NCI-H2227 (cell line): ENCODE results near the gene SARM1.
"Not testable (repeated sequence)": the region's sequence is repeated elsewhere in the genome, so short reads cannot be mapped to it uniquely, and the experiment has no call there.

Experiments
- DNase-seq: peaks from one replicate; lab custom pipeline; 2025; ENCODE audit not compliant: unreplicated experiment; lab: John Stamatoyannopoulos, UW

Gene SARM1

DNA sequence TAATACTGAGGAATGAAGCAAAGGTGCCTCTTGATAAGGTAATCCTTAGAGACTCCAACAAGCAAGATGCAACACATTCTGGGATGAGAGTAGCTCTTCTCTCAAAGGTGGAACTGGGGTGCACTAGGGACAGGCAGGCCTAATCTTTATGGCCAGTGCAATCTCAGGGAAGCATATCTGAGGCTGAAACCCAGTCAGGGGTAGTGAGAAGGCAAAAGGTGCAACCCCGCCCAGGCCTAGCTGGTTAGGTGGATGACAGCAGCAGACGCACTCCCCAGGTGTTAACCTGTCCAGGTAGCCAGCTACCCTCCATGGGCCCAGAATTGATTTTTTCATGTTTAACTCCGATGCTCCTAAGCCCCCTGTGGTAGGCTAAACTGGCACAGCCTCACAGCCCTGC, 44.4 kb downstream of the SARM1 start:
- no peak for DNase-seq

DNA sequence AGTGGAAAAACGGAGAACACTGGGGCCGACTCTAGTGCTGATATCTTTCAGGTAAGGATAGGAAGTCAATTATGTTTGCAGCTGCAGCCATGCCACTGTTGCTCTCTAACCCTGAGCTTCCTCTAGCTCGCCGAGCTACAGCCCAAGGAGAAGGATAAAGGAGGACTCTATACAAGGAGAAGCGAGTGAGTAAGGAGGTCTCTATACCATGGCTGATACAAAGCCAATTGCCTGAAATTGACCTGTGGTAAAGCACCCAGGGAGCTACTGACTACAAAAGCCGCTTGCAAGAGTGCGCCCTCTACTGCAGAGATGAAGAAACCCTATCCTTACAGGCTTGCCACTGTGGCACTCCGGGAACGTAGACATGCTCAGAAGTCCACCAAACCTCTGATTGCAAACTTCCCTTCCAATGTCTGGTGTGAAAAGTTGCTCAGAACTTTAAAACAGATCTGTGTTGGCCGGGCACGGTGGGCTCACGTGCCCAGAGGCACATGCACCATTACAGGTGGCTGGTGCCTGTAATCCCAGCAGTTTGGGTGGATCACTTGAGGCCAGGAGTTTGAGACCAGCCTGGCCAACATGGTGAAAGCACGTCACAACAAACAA, 45.3 kb downstream of the SARM1 start:
- DNase-seq = peak; percentile 20

DNA sequence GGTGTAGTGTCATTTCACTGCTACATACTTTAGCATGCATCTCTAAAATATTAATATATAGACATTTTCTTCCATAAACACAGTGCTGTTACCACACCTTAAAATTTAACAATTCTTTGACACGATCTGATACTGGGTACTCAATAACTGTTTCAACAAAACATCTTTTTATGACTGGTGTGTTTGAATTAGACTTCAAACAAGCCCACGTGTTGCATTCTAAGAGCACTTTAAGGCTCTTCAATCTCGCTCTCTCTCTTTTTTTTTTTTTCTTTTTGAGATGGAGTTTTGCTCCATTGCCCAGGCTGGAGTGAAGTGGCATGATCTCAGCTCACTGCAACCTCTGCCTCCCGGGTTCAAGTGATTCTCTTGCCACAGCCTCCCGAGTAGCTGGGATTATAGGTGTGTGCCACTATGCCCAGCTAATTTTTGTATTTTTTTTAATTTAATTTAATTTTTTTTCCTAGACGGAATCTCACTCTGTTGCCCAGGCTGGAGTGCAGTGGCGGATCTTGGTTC, 50.4 kb downstream of the SARM1 start:
- DNase-seq = no peak

DNA sequence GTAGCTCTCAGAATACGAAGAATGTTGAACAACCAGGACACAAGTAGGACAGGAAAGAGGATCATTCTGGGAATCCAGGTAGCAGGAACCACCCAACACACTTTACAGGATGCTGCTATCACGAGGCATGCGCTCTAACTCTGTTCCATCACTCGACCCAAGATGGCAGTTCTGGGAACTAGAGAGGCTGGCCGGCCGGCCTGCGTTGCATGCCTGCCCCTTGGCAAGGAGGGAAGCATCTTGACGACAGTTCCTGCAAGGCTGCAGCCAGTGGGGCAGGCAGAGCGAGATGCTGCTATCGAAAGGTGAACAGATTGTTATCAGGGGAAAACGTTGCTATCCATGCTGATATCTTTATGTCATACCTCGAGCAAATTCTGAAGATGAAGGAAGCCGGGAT, 53.7 kb downstream of the SARM1 start:
- DNase-seq = no peak

DNA sequence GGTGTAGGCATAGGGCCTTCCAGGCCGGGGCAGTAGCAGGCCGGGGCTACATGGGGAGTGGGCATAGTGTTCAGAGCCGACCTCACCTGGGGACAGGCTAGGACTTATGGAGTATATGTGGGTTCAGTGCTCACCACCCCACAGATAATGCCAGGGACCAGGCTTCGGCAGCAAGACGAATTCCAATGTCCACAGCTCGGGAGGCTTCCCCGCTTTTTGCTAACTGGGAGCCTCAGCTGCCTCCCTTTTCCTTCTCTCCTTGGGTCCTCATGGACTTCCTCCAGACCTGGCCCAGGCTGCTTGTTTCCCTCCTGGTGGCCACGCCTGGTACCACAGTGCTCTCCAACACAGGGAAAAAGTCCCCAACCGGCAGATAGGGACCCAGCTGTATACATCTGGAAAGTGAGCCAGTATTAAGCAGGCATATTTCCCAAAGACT, 54.6 kb downstream of the SARM1 start:
- no peak for DNase-seq

DNA sequence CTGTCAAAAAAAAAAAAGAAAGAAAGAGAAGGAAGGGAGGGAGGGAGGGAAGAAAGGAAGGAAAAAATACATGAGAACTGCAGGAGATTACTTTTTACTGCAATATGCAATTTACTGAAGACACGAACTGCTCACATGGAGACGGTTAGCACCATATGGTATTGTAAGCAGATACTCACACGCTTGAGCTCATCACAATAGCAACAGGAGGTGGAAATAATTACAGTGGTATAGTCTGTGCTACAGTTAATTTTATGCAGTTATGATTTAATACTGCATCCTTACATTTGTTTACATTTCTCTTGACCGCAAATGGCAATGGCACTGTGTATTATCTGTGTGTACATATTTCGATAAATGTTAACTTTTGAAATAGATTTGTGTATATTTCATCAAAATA, 55.9 kb downstream of the SARM1 start:
- peak; percentile 39 for DNase-seq

DNA sequence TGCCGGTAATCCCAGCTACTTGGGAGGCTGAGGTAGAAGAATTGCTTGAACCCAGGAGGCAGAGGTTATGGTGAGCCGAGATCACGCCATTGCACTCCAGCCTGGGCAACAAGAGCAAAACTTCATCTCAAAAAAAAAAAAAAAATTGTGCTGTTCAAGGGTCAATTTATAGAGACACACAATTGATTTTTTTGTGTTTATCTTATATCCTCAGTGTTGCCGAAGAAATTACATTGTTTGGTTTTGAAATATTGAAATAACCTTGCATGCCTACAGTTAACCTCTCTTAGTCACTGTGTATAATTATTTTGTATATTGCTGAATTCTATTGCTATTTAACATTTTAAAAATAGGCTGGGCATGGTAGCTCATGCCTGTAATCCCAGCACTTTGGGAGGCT, 56.5 kb downstream of the SARM1 start:
- DNase-seq = not testable (repeated sequence)

DNA sequence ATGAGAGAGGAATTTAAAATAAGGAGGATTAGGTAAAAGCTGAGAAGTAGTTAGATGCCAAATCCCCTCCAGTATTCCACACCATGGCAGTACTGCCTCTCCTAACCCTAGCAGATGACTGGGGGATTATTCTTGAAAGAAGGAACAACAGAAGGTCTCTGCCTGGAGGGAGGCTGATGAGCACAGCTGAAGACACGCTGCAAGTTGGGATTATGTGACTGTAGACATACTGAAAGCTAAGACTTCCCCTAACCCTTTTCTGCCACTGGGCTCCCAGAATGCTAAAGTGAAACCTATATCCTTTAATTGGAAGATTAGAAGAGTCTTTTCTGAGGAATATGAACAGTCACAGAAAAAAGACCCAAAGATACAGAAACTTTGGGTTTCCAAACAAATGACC, 62.2 kb downstream of the SARM1 start:
- DNase-seq = no peak

DNA sequence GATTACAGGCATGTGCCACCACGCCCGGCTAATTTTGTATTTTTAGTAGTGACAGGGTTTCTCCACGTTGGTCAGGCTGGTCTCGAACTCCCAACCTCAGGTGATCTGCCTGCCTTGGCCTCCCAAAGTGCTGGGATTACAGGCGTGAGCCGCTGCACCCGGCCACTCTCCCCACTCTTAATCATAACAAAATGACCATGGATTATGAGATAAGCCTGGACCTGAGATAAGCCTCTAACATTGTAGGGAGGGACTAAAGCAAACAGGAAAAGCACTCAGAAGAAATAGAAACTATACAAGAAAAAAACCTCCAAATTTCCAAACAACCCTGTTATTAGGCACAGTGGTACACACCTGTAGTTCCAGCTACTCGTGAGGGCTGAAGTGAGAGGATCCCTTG, 62.8 kb downstream of the SARM1 start:
- not testable (repeated sequence) for DNase-seq

DNA sequence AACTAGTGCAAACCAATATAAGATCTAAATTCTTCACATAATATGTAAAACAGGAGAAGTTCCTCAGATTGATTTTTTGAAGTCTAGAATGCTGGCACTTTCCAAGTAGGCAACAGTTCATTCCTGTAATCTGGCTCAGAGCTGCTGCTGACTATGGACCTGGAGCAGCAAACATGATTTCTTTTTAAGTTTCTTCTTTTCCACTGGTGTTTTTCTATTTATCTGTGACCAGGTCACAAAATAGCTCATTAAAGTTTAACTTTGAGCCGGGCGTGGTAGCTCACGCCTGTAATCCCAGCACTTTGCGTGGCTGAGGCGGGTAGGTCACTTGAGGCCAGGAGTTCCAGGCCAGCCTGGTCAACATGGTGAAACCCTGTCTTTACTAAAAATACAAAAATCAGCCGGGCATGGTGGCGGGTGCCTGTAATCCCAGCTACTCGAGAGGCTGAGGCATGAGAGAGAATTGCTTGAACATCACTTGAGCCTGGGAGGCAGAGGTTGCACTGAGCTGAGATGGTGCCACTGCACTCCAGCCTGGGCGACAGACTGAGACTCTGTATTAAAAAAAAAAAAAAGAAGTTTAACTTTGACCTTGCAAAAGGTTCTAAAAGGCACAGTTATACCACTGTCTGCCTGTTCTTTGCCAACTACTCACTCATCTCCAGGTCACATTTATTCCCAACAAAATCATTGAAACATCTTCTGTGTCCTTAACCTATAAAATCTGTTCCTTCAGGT, 72.6 kb downstream of the SARM1 start:
- DNase-seq = no peak

DNA sequence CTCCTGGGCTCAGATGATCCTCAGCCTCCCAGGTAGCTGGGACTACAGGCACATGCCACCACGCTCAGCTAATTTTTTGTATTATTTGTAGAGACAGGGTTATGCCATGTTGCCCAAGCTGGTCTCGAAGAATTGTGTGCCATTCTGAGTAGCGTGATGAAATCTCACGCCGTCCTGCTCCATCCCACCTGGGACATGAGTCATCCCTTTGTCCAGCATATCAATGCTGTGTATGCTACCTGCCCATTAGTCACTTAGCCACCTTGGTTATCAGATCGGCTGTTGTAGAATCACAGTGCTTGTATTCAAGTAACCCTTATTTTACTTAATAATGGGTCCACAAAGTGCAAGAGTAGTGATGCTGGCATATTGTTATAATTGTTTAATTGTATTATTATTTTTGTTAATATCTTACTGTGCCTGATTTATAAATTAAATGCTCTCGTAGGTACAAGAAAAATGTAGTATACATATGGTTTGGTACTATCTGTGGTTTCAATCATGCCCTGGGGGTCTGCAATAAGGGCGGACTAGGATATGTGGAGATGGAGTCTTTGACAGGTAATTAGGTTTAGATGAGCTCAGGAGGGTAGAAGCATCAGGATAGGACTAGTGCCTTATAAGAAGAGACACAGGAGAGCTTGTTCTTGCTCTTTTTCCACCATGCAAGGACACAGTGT, 75.4 kb downstream of the SARM1 start:
- no peak for DNase-seq

DNA sequence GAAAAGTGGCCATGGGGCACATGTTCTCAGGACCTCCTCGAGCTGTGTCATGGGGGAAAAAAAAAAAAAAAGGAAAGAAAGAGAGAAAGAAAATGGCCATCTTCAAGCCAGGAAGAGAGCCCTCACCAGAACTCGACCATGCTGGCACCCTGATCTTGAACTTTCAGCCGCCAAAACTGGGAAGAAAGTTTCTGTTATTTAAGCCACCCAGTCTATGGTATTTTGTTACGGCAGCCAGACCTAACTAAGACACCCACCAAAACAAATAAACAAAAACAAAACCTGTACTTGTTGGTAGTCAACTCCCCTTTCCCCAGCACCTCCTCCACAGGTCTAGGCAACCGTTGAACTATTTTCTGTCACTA, 75.9 kb downstream of the SARM1 start:
- no peak for DNase-seq

DNA sequence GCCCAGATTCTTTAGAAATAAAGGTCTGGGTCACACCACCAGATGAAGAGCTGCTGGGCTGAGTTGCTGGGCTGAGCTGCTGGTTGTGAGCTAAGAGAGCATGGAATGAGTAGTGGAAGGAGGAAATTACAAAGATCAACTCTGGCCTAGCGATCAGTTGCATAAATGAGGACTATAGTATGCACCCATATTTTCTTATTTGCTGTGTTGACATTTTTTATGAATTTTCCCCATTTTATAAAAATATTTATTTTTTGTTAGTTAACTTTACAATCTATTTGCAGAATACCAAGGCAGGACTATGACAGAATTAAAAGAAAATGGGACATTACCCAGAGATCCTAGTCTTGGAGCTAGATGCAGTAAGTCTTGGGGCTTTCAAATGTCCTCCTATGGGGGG, 78.4 kb downstream of the SARM1 start:
- no peak for DNase-seq
